ENCODE measurements around the gene SORBS1.

Gene SORBS1

DNA sequence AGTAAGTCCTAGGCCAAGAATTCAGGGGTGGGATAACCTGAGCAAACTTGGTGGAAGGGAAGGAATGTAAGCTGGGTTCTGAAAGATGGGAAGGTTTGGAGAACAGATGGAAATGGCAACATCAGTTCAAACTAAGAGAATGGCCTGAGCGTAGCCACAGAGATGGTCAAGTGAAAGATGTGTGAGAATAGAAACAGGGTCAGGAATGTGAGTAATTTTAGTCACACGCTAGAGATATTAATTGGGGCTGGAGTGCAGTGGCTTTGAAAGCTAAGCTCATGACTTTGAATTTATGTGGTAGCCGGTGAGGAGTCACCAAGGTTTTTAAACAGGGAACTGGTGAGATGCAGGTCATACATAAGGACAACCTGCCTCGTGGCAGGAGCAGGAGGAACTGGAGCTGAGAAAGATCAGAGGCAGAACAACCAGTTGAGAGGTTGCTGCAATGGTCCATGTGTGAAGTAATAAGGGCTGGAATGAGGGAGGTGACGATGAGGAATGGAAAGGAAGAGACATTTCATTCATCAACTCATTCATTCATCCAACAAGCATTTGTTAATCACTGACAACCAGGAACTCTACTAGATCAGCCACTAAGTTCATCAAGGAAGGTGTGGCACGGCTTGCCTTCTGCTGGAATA is 12.9 kb upstream of the SORBS1 start:
- Mint-ChIP-seq H3K4me3 (no peak overlapping the region), H3K9me3 (no peaks in the 10 kb centered on the region), H3K36me3 (no peaks in the 10 kb centered on the region), H3K4me1 (no peaks in the 10 kb centered on the region), H3K27ac (no peak overlapping the region), H3K27me3 (peaks cover 7 to 23% of the 10 kb centered on the region in 2 donors)
- no peak for ATAC-seq (replicated peaks)
- no peak for DNase-seq

DNA sequence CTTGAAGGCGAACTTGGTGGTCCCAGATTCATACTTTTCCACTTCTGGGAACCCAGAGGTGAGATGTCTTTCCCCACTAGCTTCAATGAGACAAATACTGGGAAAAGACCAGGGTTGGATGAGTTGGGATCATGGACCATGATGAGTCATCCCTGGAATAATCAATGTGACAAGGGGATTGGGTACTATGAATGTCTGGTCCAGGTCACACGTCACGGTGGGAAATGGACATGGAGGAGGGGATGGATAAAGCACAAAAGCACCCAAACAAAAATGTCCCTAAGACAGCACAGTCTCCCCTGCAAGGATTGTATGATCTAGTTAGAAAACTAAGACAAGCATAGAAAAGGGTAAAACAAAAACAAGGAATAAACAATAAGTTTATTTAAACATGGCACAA is 12.4 kb upstream of the SORBS1 start:
- DNase-seq (no peak), ATAC-seq (replicated peaks) (no peak)
- Mint-ChIP-seq H3K36me3 (no peaks in the 10 kb centered on the region), H3K4me1 (no peaks in the 10 kb centered on the region), H3K9me3 (no peaks in the 10 kb centered on the region), H3K27ac (no peak overlapping the region), H3K4me3 (no peak overlapping the region), H3K27me3 (peaks cover 7 to 18% of the 10 kb centered on the region in 2 donors)

DNA sequence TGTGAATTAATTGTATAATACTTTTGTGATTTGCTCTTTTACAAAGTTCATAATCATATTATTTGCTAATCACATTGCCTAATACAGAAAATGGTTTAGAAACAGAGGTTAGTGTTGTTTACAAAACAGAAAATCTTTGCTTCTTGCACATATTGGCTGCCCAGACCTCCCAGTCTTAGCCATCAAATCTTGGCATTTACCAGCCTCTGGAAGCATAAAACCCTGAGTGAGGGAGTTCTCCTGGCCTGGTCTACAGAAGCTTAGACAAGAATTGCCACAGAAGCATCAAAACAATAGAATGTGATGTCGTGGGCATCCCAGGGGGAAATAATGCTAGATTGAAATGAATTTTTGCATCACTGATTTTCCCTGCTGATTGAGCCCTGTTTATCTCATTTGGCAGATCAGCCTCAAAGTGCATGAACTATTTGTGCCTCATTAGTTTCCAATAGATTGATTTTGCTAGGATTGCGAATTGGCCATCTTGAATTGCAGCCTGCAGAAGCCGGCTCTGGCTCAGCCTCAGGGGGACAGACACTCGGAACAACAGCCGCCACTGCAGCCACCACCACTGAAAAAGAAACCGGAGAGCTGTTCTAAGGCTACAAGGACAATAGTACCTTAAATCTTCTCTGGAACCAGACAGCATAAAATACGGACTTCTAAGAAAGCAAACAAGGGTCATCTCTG is 11.1 kb upstream of the SORBS1 start:
- no peaks in the 10 kb centered on the region for H3K9me3 Mint-ChIP-seq
- no peaks in the 10 kb centered on the region for H3K4me1 Mint-ChIP-seq
- peaks cover 7 to 17% of the 10 kb centered on the region in 2 donors for H3K27me3 Mint-ChIP-seq
- no peak overlapping the region for H3K27ac Mint-ChIP-seq
- H3K4me3 Mint-ChIP-seq = no peak overlapping the region
- ATAC-seq (replicated peaks) (no peak), DNase-seq (no peak)
- no peaks in the 10 kb centered on the region for H3K36me3 Mint-ChIP-seq

DNA sequence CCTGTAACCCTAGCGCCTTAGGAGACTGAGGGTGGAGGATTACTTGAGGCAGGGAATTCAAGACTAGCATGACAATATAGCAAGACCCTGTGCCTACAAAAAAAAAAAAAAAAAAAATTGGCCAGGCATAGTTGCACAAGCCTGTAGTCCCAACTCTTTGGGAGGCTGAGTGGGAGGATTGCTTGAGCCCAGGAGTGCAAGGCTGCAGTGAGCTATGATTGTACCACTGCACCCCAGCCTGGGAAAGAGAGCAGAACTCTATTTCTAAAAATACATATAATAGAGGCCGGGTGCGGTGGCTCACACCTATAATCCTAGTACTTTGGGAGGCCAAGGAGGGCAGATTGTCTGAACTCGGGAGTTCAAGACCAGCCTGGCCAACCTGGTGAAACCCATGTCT is 10.2 kb upstream of the SORBS1 start:
- Mint-ChIP-seq H3K36me3 (no peaks in the 10 kb centered on the region), H3K4me3 (no peak overlapping the region), H3K27me3 (peaks cover 7 to 17% of the 10 kb centered on the region in 2 donors), H3K9me3 (no peaks in the 10 kb centered on the region), H3K4me1 (no peaks in the 10 kb centered on the region), H3K27ac (no peak overlapping the region)
- ATAC-seq (replicated peaks) = no peak
- no peak for DNase-seq

DNA sequence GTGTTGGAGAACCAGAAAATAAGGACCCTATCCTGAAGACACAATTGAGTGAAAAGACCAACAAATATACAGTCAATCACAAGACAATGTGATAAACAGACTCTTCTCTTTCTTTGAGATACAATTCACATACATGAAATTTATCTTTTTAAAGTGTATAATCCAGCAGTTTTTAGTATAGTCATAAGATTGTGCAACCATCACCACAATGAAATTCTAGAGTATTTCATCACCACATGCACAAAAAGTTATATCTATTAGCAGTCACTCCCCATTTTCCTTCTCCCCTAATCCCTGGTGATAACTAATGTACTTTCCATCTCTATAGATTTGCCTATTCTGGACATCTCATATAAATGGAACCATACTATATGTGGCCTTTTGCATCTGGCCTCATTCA is 8.2 kb upstream of the SORBS1 start:
- H3K27me3 Mint-ChIP-seq = peaks cover 8 to 11% of the 10 kb centered on the region in 2 donors
- no peaks in the 10 kb centered on the region for H3K4me1 Mint-ChIP-seq
- ATAC-seq (replicated peaks) (no peak), DNase-seq (no peak)
- H3K4me3 Mint-ChIP-seq = no peak overlapping the region
- no peak overlapping the region for H3K27ac Mint-ChIP-seq
- no peaks in the 10 kb centered on the region for H3K9me3 Mint-ChIP-seq
- H3K36me3 Mint-ChIP-seq = no peaks in the 10 kb centered on the region

DNA sequence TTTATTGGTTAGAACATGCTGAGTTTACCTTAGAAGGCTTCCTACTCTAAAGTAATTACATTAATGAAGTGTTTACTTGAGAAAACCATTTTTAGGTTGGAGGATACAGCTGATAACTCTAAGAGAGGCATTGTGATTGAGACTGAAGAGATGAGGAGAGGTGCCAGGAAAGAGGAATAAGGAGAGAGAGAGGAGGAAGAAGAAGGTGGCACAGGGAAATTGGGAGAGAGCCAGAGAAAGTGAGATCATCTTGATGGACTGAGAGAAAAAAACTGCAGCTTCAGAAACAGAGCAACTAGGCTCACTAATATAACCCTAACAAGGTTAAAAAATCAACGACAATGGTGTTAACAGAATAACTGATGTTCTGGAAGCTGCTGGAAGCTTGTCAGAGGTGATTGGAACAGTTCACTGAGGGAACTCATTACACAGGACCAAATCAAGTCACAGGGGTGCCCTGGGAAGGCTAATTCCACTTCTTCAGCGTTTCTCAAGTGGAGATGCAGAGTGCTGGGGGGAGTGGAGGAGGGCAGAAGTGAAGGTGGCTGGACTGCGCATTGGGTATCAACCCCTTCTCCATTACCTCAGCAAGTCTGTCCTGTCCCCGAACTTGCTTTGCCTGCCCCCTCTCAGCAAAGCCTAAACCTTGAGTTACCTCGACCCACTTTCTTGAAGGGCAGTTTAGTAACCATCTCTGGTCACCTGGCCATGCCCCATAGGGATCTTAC is 6.9 kb upstream of the SORBS1 start:
- DNase-seq = no peak

DNA sequence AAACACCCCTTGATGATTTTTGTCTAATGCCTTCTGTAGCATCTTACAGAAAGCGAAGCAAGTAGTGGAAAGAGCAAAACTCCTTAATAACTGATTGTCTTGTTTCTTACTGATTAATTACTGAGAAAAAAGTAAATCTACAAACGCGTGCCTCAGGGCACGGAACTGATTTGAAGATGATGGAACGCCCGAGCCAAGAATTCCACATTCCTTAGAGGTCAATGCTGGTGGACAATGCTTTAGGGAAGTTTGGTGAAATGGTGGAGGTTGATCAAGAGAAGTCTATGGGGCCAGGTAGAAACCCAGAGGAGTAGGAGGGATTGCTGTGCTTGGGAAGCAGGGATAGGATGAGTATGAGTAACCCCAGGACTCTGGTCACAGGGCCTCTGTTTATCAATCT is 5.0 kb upstream of the SORBS1 start:
- Mint-ChIP-seq H3K36me3 (no peaks in the 10 kb centered on the region), H3K4me1 (peaks cover 0 to 5% of the 10 kb centered on the region in 2 donors), H3K27me3 (peaks cover 0 to 4% of the 10 kb centered on the region in 2 donors), H3K4me3 (no peak overlapping the region), H3K9me3 (no peaks in the 10 kb centered on the region), H3K27ac (no peak overlapping the region)
- ATAC-seq (replicated peaks) = no peak
- no peak for DNase-seq

More for the DNA sequence above, 6.9 kb upstream of the SORBS1 start:
- H3K36me3 Mint-ChIP-seq = no peaks in the 10 kb centered on the region
- H3K4me3 Mint-ChIP-seq = no peak overlapping the region
- ATAC-seq (replicated peaks) = no peak
- H3K9me3 Mint-ChIP-seq = no peaks in the 10 kb centered on the region
- peaks cover 0 to 4% of the 10 kb centered on the region in 2 donors for H3K27me3 Mint-ChIP-seq
- H3K27ac Mint-ChIP-seq = no peak overlapping the region
- H3K4me1 Mint-ChIP-seq = no peaks in the 10 kb centered on the region

DNA sequence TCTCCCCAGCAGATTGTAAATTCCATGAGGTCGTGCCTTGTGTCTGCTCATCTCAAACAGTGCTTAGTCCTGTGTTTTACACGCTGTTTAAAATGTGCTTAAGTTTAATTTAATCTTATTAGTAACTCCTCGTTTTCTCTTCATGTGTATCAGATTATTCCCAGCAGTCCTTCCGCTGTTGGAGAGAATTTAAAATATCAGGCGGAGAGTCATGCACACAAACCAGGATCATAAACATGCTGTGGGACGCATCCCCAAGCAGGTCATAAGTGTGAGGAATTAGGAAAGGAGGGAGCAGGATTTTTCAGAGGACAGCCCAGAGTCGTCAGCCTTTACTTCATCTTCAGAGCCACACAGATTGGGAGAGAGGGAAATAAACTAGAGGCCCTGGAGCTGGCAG is 4.2 kb upstream of the SORBS1 start:
- Mint-ChIP-seq H3K4me1 (peaks cover 1 to 11% of the 10 kb centered on the region in 2 donors), H3K4me3 (no peak overlapping the region), H3K36me3 (peaks cover 0 to 2% of the 10 kb centered on the region in 2 donors), H3K9me3 (no peaks in the 10 kb centered on the region), H3K27me3 (peaks cover 5 to 7% of the 10 kb centered on the region in 2 donors), H3K27ac (no peak overlapping the region)
- ATAC-seq (replicated peaks) (no peak), DNase-seq (no peak)

DNA sequence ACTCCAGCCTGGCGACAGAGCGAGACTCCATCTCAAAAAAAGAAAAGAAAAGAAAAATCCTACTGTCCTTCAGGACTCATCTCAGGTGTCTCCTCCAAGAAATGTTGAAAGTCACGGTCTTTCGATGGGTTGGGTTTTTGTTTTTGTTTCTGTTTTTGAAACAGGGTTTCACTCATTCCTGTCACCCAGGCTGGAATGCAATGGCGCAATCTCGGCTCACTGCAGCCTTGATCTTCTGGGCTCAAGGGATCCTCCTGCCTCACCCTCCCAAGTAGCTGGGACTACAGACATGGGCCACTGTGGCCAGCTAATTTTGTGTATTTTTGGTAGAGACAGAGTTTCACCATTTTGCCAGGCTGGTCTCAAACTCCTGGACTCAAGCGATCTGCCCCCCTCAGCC is 3.1 kb upstream of the SORBS1 start:
- no peak for DNase-seq
- Mint-ChIP-seq H3K4me1 (peaks cover 5 to 14% of the 10 kb centered on the region in 2 donors), H3K27me3 (peaks cover 15 to 17% of the 10 kb centered on the region in 2 donors), H3K4me3 (no peak overlapping the region), H3K9me3 (no peaks in the 10 kb centered on the region), H3K36me3 (peaks cover 0 to 2% of the 10 kb centered on the region in 2 donors), H3K27ac (no peak overlapping the region)
- no peak for ATAC-seq (replicated peaks)

DNA sequence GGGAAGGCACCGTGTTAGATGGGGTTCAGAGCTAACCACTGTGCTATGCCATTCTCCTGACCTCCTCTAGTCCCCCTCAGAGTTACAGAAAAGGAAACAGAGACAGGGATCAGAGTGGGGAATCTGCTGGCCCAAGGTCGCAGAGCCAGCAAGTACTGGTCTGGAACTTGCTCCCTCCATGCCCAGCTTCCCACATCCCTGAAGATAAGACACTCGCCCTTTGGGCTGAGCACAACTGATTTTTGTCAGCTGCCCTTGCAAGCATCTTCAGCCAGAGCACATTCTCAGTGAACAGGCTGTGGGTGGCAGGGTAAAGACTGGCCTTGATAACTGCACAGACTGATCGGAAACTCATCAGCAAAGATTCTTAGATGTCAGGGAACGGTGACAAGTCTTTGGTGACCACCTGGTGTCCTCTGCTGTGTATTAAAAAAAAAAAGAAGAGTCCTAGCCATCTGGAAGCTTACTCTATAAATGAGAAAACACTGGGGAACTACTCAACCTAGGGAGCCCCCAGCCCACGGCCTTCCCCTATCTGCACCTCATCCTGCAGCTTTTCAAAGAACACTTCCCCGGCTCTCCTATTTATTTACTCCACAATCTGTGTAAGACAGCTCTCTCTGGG is 1.3 kb upstream of the SORBS1 start:
- ATAC-seq (replicated peaks) (no peak), DNase-seq (no peak)
- H3K9me3 Mint-ChIP-seq = no peaks in the 10 kb centered on the region
- no peak overlapping the region for H3K4me3 Mint-ChIP-seq
- H3K36me3 Mint-ChIP-seq = peaks cover 0 to 2% of the 10 kb centered on the region in 2 donors
- peaks cover 5 to 14% of the 10 kb centered on the region in 2 donors for H3K4me1 Mint-ChIP-seq
- H3K27me3 Mint-ChIP-seq = peaks cover 29 to 35% of the 10 kb centered on the region in 2 donors
- H3K27ac Mint-ChIP-seq = no peak overlapping the region

DNA sequence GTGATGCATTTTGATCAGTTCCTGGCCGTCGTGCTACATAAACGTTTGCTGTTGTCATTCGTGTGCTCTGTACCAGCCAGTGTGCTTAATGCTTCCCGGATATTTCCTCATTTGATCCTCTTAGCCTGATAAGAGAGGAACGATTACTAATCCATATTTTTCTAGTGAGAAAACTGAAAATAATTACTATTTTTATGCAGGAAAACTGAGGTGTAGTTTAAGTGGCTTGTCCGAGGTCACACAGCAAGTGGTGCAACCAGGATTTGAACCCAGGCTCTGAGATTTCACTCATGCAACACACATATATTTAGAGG is 650 bp upstream of the SORBS1 start:
- H3K36me3 Mint-ChIP-seq = peaks cover 0 to 2% of the 10 kb centered on the region in 2 donors
- H3K4me3 Mint-ChIP-seq = peak overlapping the region; percentile 90 to 98
- ATAC-seq (replicated peaks) = no peak
- H3K4me1 Mint-ChIP-seq = peaks cover 5 to 14% of the 10 kb centered on the region in 2 donors
- DNase-seq = no peak
- no peaks in the 10 kb centered on the region for H3K9me3 Mint-ChIP-seq
- no peak overlapping the region for H3K27ac Mint-ChIP-seq
- peaks cover 31 to 40% of the 10 kb centered on the region in 2 donors for H3K27me3 Mint-ChIP-seq

DNA sequence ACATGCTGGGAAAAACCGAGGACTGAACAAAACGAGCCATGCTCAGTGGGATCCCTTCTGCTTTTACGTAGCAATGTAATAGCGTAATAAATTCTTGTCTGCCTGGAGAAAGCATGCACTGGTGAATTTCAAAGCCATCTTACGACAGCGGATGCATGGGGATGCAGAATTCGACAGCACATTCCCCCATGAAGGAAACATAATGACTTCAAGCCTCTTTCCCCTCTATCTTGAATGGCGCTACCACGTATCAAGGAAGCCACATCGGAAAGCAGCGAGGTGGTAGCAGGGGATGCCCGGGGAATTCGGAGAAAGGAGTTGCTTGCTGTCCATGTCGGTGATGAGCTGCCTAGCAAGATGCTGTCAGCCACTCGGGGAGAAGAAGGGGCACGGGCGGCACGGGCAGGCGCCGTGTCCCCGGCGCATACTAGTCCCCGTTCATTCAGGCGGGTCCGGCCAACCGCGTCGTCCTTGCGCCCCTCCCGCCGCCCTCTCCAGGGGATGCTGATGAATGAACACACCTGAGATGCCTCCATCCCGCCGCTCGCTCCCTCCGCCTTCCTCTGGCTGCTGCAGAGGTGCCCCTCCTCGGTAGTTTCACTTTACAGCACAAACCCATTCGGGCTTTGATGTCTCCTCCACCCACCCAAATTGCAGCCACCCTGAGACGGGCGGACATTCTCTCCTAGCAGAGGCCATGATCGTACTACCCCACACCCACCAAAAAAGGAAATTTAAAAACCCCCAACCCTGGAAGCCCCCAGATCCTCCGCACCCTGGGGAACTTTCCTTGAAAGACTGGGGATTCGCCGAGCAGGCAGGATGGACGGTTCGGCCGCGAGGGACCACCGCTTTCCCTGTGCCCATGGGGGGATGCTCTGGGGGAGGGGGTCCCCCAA is 644 bp downstream of the SORBS1 start:
- peak; percentile 53 for ATAC-seq (replicated peaks)
- Mint-ChIP-seq H3K27me3 (peaks cover 27 to 43% of the 10 kb centered on the region in 2 donors), H3K27ac (peak overlapping the region; percentile 89)

DNA sequence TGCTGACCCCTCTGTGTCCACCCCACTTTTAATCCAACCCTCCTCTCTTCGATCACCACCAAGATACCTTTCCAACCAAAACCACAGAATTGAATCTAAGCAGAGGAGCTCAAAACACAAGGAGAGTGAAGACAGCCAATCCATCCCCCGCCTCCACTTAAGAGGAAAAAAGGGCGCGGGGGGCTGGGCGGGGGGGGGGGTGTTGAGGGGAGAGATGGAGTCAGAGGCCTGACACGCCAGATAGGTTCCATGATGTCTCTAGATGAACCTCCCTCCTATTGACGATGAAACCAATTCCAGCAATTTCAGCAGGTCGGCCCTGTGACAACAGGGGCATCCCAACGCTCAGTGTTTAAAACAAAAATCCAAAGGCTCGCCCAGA is 1.3 kb downstream of the SORBS1 start:
- H3K4me1 Mint-ChIP-seq = peaks cover 5 to 20% of the 10 kb centered on the region in 2 donors
- ATAC-seq (replicated peaks) (no peak), DNase-seq (no peak)
- peaks cover 0 to 2% of the 10 kb centered on the region in 2 donors for H3K36me3 Mint-ChIP-seq
- H3K4me3 Mint-ChIP-seq = peak overlapping the region; percentile 95 to 98
- H3K27ac Mint-ChIP-seq = no peak overlapping the region
- no peaks in the 10 kb centered on the region for H3K9me3 Mint-ChIP-seq
- peaks cover 27 to 43% of the 10 kb centered on the region in 2 donors for H3K27me3 Mint-ChIP-seq

More for the DNA sequence above, 644 bp downstream of the SORBS1 start:
- H3K9me3 Mint-ChIP-seq = no peaks in the 10 kb centered on the region
- peak; percentile 16 for DNase-seq
- H3K4me3 Mint-ChIP-seq = peak overlapping the region; percentile 95 to 98
- H3K36me3 Mint-ChIP-seq = peaks cover 0 to 2% of the 10 kb centered on the region in 2 donors
- H3K4me1 Mint-ChIP-seq = peaks cover 5 to 20% of the 10 kb centered on the region in 2 donors

Data from stimulated activated naive B cell treated with anti-CD40 and anti-IgM and Interleukin-4, amounts not matched to agents 10 μg/mL and 1 μg/mL and 100 μg/mL, for 72 hours (primary cell).